GM23248 (cell line): ENCODE data around the gene PJA2.

Experiments
- EZH2 ChIP-seq: fragments of 200-600 bp; sonication (generic); IDR thresholded peaks from 2 replicates; pipeline ENCODE4 v1.6.1; 2018; ENCODE audit warnings: antibody characterized with exemption, mild to moderate bottlenecking; ENCODE audit not compliant: insufficient read depth, poor library complexity, severe bottlenecking
- EZH2phosphoT487 ChIP-seq: fragments of 200-600 bp; sonication (generic); IDR thresholded peaks from 2 replicates; pipeline ENCODE4 v1.6.1; 2018; ENCODE audit warnings: antibody characterized with exemption, moderate library complexity, mild to moderate bottlenecking, low read depth; ENCODE audit not compliant: insufficient read depth

- TF ChIP-seq EZH2 (no peak), EZH2phosphoT487 (no peak)
Measured at GRCh38 chr5:109298794-109299193, 111.0 kb downstream of the PJA2 start.
